GM10266 (cell line): ENCODE data around the gene NR6A1.

Experiments used
- DNase-seq: peaks from one replicate; pipeline ENCODE4 v3.0.0; 2012; ENCODE audit errors: extremely low spot score
- CTCF ChIP-seq: IDR thresholded peaks from 2 replicates; pipeline ENCODE4 v1.5.1; 2012; ENCODE audit warnings: mild to moderate bottlenecking, low read depth; ENCODE audit not compliant: control insufficient read depth, insufficient read depth; ENCODE audit errors: missing control alignments

The NR6A1 gene

GRCh38 chr9:124723352-124723751 lies 47.8 kb downstream of the NR6A1 start:
- DNase-seq, result no peak
- no peak for TF ChIP-seq CTCF

GRCh38 chr9:124721109-124721906 lies 49.8 kb downstream of the NR6A1 start:
- no peak for TF ChIP-seq CTCF

GRCh38 chr9:124720429-124721108 lies 50.5 kb downstream of the NR6A1 start:
- no peak for TF ChIP-seq CTCF
- DNase-seq, result no peak

More at GRCh38 chr9:124721109-124721906, 49.8 kb downstream of the NR6A1 start:
- no peak for DNase-seq

- TF ChIP-seq CTCF, result no peak
- no peak for DNase-seq
Observed at GRCh38 chr9:124718928-124719327, 52.2 kb downstream of the NR6A1 start.

- no peak for DNase-seq
- TF ChIP-seq CTCF, result no peak
Observed at GRCh38 chr9:124717597-124717996, 53.5 kb downstream of the NR6A1 start.

- DNase-seq, result no peak
- no peak for TF ChIP-seq CTCF
Observed at GRCh38 chr9:124716808-124717207, 54.3 kb downstream of the NR6A1 start.

- DNase-seq, result no peak
- no peak for TF ChIP-seq CTCF
Observed at GRCh38 chr9:124710766-124711165, 60.3 kb downstream of the NR6A1 start.
